Measurements from ENCODE around the gene NMT1. TPM values are rescaled to one million over a fixed set of nuclear protein-coding genes. Genes with fewer than 3 reads are reported as not detected.

NMT1 gene
- total RNA-seq, 1 experiment from 2014 or later = 173 TPM

DNA sequence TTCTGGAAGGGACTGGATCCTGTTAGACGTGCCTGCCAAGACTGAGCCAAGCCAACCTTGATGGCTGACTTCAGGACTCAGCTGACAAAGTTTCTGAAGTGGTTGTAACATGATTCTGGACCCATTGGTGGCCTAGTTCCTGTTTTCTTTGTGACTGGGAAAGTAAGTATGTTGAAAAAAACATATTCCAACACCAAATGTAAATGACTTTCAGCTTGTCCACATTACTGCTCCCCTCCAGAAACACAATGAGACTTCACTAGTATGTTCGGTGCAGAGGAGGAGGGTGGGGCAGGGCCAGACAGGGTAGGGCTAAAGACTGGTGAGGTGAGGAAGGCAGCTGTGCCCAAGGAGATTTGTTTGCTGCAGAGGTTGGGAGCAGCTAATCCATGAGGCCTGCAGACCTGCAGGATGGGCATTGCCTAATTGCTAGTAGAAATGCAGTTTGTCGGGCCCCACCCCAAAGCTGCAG is 26.4 kb downstream of the NMT1 start (continued):
- TF ChIP-seq ZBTB33 (IDR thresholded peaks at IDR 0.05; ENCODE audit: extremely low read depth, insufficient replicate concordance, low read length) (no peak), CEBPB (IDR thresholded peaks at IDR 0.05; ENCODE audit: low read depth) (no peak)

DNA sequence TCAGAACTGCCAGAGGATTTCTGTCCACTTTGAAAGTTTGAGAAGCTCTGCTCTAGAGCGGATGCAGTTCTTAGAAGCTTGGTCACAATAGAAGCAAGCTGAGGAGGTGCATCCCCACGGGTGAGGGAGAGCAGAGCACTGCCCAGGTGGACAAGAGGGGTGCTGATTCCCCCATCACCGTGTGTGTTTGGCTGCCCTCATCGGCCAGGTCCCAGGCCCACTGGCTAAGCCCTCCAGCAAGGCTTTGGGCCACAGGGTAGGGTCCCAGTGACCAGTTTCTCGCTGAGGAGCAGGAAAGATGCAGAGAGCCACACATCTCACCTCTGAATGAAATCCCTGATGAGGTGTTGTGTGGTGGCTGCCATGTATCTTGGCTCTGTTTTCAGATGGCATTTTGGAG is 26.9 kb downstream of the NMT1 start:
- H3K36me3 ChIP-seq (ENCODE audit: control insufficient read depth in 1 of 2, insufficient read depth in 2 of 2, low read length in 2 of 2) = peaks cover 52 to 58% of the 10 kb centered on the region in 2 experiments

More for the DNA sequence above, 26.9 kb downstream of the NMT1 start:
- no peaks in the 10 kb centered on the region for H3K9me3 ChIP-seq (ENCODE audit: control insufficient read depth in 1 of 2, insufficient read depth in 1 of 2, low read depth in 1 of 2, low read length in 2 of 2)
- ChIA-PET CTCF (no interaction called here), RAD21 (ENCODE audit: low non-redundant PET in 1 of 2, low total read pairs in 2 of 2, uncharacterized antibody in 2 of 2, unreplicated experiment in 2 of 2) (no interaction called here), POLR2A (no interaction called here)
- no peak overlapping the region for H3K9ac ChIP-seq (ENCODE audit: low read length)
- no peak overlapping the region for H3K4me3 ChIP-seq (replicated peaks in 1 of 2; ENCODE audit: low read depth in 1 of 2, low read length in 2 of 2)
- intact Hi-C loops (cut with micrococcal nuclease) = loop anchor here (2.0 kb wide), 1 partner anchor 19 kb away; no protein-coding TSS in a partner anchor
- H3K9me2 ChIP-seq (ENCODE audit: insufficient read depth) = no peaks in the 10 kb centered on the region
- H3K27me3 ChIP-seq (ENCODE audit: insufficient read depth, low read length) = no peaks in the 10 kb centered on the region
- H3K79me2 ChIP-seq (ENCODE audit: insufficient read depth, low read length) = peaks cover 18% of the 10 kb centered on the region; the same call in 1 of the 2 replicates
- H3K4me1 ChIP-seq (ENCODE audit: control insufficient read depth in 1 of 2, insufficient read depth in 2 of 2, low read length in 2 of 2) = peaks cover 3 to 18% of the 10 kb centered on the region in 2 experiments
- no peak overlapping the region for H2AFZ ChIP-seq (ENCODE audit: low read depth, low read length, poor library complexity, severe bottlenecking)
- ATAC-seq (no peak), DNase-seq (ENCODE audit: low read depth, low spot score) (no peak)
- peaks cover 4% of the 10 kb centered on the region; the same call in 1 of the 2 replicates for H4K20me1 ChIP-seq (ENCODE audit: insufficient read depth)
- no peak overlapping the region for H3K27ac ChIP-seq (ENCODE audit: low read depth, low read length)
- no TSS peak for BruUV-seq (replicated peaks)
- H3K4me2 ChIP-seq (ENCODE audit: low read length) = no peak overlapping the region
- TF ChIP-seq, protein P1, sequence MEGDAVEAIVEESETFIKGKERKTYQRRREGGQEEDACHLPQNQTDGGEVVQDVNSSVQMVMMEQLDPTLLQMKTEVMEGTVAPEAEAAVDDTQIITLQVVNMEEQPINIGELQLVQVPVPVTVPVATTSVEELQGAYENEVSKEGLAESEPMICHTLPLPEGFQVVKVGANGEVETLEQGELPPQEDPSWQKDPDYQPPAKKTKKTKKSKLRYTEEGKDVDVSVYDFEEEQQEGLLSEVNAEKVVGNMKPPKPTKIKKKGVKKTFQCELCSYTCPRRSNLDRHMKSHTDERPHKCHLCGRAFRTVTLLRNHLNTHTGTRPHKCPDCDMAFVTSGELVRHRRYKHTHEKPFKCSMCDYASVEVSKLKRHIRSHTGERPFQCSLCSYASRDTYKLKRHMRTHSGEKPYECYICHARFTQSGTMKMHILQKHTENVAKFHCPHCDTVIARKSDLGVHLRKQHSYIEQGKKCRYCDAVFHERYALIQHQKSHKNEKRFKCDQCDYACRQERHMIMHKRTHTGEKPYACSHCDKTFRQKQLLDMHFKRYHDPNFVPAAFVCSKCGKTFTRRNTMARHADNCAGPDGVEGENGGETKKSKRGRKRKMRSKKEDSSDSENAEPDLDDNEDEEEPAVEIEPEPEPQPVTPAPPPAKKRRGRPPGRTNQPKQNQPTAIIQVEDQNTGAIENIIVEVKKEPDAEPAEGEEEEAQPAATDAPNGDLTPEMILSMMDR (IDR thresholded peaks at IDR 0.05 in 2 of 3, conservative IDR thresholded peaks at IDR 0.05 in 1 of 3; ENCODE audit: borderline replicate concordance in 1 of 3, insufficient read depth in 1 of 3, low read depth in 2 of 3, low read length in 2 of 3) = no peak

All from HCT116 (cell line).